Activated CD8-positive, alpha-beta T cell treated with anti-CD3 and anti-CD28 coated beads for 36 hours (primary cell): Measurements from ENCODE around the gene RAC2. TPM values are rescaled to one million over a fixed set of nuclear protein-coding genes. Genes with fewer than 3 reads are reported as not detected.

Source experiments
- ATAC-seq: fragments of 200-7000 bp; cut with Tn5 transposase; one replicate; pipeline ENCODE4 v1.10.0; 2021; ENCODE audit warnings: mild to moderate bottlenecking, moderate library complexity
- CTCF ChIA-PET: fragments of 350-600 bp; sonication (Branson Sonifier 250); formaldehyde crosslinking; loops from one replicate; lab custom pipeline; 2021; ENCODE audit warnings: antibody characterized with exemption; lab: Charles Lee
- POLR2A ChIA-PET: fragments of 350-600 bp; sonication (Branson Sonifier 250); formaldehyde crosslinking; loops from one replicate; lab custom pipeline; 2021; ENCODE audit warnings: antibody characterized with exemption; lab: Charles Lee
- DNase-seq: peaks from one replicate; pipeline ENCODE4 v3.0.0-alpha.2; 2020
- H3K27ac Mint-ChIP-seq: one replicate; pipeline ENCODE4 v1.8.0; 2021; ENCODE audit warnings: mild to moderate bottlenecking, mixed read lengths
- H3K27me3 Mint-ChIP-seq: one replicate; pipeline ENCODE4 v1.8.0; 2021; ENCODE audit warnings: mixed read lengths
- H3K36me3 Mint-ChIP-seq: one replicate; pipeline ENCODE4 v1.8.0; 2021; ENCODE audit warnings: low read depth, mixed read lengths
- H3K4me1 Mint-ChIP-seq: one replicate; pipeline ENCODE4 v1.8.0; 2021; ENCODE audit warnings: low read depth, mixed read lengths
- H3K4me3 Mint-ChIP-seq: one replicate; pipeline ENCODE4 v1.8.0; 2021; ENCODE audit warnings: mild to moderate bottlenecking, moderate library complexity, mixed read lengths
- H3K9me3 Mint-ChIP-seq: one replicate; pipeline ENCODE4 v1.8.0; 2021; ENCODE audit warnings: mixed read lengths
- intact Hi-C: fragments of 100-400 bp; cut with micrococcal nuclease; formaldehyde crosslinking; loops from one replicate; pipeline ENCODE4 v1.10.0; 2022
- total RNA-seq, 2 experiments: library from RNA; stranded (reverse); gene quantifications; one replicate each; pipeline ENCODE4 v1.2.3, GENCODE V29; 2021
- TF ChIP-seq, protein P1 (sequence below): fragments of 200-600 bp; IDR thresholded peaks from one replicate; pipeline ENCODE4 v1.8.0; 2022; ENCODE audit warnings: antibody characterized with exemption, mild to moderate bottlenecking

RAC2 gene
- 100 to 1,000 TPM; 699 to 717 TPM for total RNA-seq

DNA sequence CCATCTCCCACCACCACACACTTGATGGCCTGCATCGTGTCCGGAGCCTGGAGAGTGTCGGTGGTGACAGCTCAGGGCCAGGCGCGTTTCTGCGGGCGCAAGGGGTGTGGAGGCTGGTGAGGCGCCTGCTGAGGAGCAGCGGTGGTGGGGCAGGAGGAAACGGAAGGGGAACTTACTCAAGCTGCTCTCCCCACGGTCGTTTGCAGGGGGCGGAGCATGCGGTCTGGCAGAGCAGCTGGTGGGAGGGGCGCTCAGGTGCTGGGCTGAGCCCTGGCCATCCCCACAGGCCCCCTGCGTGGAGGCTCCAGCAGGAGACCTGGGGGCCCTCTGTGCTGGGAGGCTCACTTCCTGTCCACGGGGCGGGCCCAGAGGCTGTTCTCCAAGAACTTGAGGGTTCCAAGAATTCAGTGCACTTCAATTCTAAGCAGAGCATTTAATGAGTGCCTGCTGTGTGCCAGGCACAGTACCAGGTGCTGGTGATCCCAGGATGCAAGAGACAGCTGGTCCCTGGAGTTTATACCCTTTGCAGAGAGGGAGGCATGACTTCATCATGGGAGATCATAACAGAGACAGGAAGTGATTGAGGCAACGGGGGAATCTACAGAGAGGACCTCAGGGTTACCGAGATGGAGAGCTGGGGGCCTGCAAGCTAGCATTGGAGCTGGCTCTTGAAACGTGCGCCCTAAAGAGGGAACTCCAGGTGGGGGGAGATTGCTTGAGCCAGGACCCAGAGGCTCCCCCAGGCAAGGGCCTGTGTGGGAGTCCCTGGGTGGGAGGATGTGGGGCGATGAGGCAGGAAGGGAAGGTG lies at the start of gene RAC2:
TSS of gene RAC2 (minus strand) at position 156 of the 808 bp plus-strand sequence. CDS start at position 35, 121 bp downstream.
- peaks cover 48% of the 10 kb centered on the region for H3K36me3 Mint-ChIP-seq
- no peaks in the 10 kb centered on the region for H3K9me3 Mint-ChIP-seq
- peak; percentile 71 for ATAC-seq
- peaks cover 42% of the 10 kb centered on the region for H3K4me1 Mint-ChIP-seq
- peak within 1 kb of the TSS; percentile 97 for H3K27ac Mint-ChIP-seq
- POLR2A ChIA-PET, result interaction anchor here (0.7 to 9.5 kb wide), 19 partner anchors 9 to 184 kb away, joined by 3 to 209 read pairs (median 6); partner anchors contain the start of gene IL2RB
- DNase-seq, result peak; percentile 98
- no peaks in the 10 kb centered on the region for H3K27me3 Mint-ChIP-seq
- H3K4me3 Mint-ChIP-seq, result peak within 1 kb of the TSS; percentile 98
- intact Hi-C loops, result no loop called here
- CTCF ChIA-PET, result interaction anchor here (0.8 to 12.0 kb wide), 14 partner anchors 9 to 215 kb away, joined by 3 to 154 read pairs (median 4); no protein-coding TSS in a partner anchor
- TF ChIP-seq, protein P1, sequence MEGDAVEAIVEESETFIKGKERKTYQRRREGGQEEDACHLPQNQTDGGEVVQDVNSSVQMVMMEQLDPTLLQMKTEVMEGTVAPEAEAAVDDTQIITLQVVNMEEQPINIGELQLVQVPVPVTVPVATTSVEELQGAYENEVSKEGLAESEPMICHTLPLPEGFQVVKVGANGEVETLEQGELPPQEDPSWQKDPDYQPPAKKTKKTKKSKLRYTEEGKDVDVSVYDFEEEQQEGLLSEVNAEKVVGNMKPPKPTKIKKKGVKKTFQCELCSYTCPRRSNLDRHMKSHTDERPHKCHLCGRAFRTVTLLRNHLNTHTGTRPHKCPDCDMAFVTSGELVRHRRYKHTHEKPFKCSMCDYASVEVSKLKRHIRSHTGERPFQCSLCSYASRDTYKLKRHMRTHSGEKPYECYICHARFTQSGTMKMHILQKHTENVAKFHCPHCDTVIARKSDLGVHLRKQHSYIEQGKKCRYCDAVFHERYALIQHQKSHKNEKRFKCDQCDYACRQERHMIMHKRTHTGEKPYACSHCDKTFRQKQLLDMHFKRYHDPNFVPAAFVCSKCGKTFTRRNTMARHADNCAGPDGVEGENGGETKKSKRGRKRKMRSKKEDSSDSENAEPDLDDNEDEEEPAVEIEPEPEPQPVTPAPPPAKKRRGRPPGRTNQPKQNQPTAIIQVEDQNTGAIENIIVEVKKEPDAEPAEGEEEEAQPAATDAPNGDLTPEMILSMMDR, result no peak

DNA sequence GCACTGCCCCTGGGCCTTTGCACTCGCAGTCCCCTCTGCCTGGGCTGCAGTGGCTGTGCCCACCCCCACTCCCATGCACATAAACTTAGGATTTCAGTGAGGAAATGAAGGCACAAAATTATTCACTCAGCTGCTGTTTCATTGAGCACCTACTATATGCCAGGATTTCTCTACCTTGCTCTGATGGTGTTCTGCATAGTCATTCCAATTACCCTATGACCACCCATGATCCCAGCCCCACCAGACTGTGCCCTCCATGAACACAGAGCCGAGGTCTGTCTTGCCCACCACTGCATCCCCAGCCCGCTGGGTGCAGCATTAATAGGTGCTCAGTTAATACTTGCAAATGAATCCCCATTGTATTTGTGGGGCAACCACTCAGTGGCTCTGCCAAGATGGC lies 49.1 kb upstream of the RAC2 start:
- Mint-ChIP-seq H3K27me3 (no peaks in the 10 kb centered on the region), H3K4me3 (no peak overlapping the region), H3K36me3 (peaks cover 33% of the 10 kb centered on the region), H3K27ac (peak overlapping the region; percentile 67), H3K9me3 (peaks cover 2% of the 10 kb centered on the region), H3K4me1 (peaks cover 68% of the 10 kb centered on the region)
- intact Hi-C loops, result no loop called here
- POLR2A ChIA-PET, result interaction anchor here (1.6 to 1.8 kb wide), 2 partner anchors 11 to 12 kb away, joined by 6 to 7 read pairs; partner anchors contain the start of gene CYTH4
- CTCF ChIA-PET, result interaction anchor here (1.0 kb wide), 1 partner anchor 27 kb away, joined by 4 read pairs; no protein-coding TSS in a partner anchor
- DNase-seq, result no peak
- ATAC-seq, result no peak
- TF ChIP-seq, protein P1, result no peak

DNA sequence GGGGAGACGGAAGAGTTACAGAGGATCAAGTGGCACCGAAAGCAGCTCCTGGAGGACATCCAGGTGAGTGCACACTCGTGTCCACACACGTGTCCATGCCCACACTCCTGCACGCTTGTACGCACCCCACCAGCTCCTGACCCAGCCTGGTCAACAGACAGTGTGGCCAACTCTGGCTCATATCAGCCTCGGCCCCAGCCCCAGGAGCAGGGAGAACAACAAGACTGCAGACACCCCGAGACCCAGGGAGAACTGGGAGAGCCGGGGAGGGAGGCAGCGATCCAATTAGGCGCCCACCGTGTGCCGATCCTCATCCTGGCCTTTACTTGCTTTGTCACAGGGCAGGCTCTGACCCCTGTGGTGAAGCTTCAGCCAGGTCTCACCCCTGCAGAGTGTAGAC lies 48.6 kb upstream of the RAC2 start:
- CTCF ChIA-PET, result interaction anchor here (1.3 kb wide), 1 partner anchor 33 kb away, joined by 4 read pairs; no protein-coding TSS in a partner anchor

DNA sequence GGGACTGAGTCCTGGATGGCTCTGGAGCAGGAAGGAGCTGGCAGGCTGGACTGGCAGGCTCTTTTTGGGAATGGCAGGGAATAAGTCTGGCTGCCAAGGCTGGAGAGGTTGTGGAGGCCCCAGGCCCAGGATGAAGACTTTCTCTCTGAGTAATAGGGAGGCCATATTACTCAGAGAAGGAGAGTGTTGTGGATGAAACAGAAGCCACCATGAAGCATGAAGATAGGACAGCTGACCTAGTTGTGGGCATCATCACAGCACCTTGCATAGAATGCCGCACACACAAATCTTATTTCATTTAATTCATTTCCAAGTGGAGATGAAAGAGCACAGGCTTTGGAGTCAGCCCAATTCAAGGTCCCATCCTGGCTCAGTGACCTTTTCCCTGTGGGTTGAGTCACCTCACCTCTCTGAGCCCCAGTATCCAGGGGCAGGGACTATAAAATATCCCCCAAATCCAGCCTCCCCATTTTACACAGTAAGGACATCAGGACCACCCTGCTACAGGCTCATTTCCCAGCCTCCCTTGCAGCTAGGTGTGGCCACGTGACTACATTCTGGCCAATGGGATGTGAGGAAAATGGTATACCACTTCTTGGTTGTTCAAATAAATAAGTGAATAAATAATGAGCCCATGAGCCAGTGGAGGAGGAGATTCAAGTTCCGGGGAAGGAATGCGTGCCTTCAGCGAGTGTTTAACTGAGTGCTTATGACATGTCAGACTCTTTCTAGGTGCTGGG lies 47.7 kb upstream of the RAC2 start:
- ChIA-PET POLR2A (interaction anchor here (1.3 to 1.8 kb wide), 3 partner anchors 9 to 13 kb away, joined by 3 to 7 read pairs (median 6); partner anchors contain the start of gene CYTH4), CTCF (interaction anchor here (1.3 kb wide), 1 partner anchor 32 kb away, joined by 4 read pairs; no protein-coding TSS in a partner anchor)
- Mint-ChIP-seq H3K27me3 (no peaks in the 10 kb centered on the region), H3K36me3 (peaks cover 40% of the 10 kb centered on the region), H3K4me3 (no peak overlapping the region), H3K27ac (peak overlapping the region; percentile 52), H3K9me3 (peaks cover 2% of the 10 kb centered on the region), H3K4me1 (peaks cover 76% of the 10 kb centered on the region)
- DNase-seq (no peak), ATAC-seq (no peak)
- TF ChIP-seq, protein P1, result no peak
- intact Hi-C loops, result no loop called here

More for the DNA sequence above, 48.6 kb upstream of the RAC2 start:
- intact Hi-C loops, result no loop called here
- H3K4me3 Mint-ChIP-seq, result no peak overlapping the region
- H3K27me3 Mint-ChIP-seq, result no peaks in the 10 kb centered on the region
- H3K27ac Mint-ChIP-seq, result no peak overlapping the region
- H3K36me3 Mint-ChIP-seq, result peaks cover 36% of the 10 kb centered on the region
- TF ChIP-seq, protein P1, result no peak
- DNase-seq, result no peak
- peaks cover 2% of the 10 kb centered on the region for H3K9me3 Mint-ChIP-seq
- H3K4me1 Mint-ChIP-seq, result peaks cover 69% of the 10 kb centered on the region
- POLR2A ChIA-PET, result interaction anchor here (1.6 to 1.8 kb wide), 2 partner anchors 11 to 12 kb away, joined by 6 to 7 read pairs; partner anchors contain the start of gene CYTH4
- no peak for ATAC-seq
